Urothelium cell line (cell line): ENCODE measurements around the gene RNASE4.

Source experiments
- DNase-seq: peaks from one replicate; pipeline ENCODE4 v3.0.0; 2011; ENCODE audit warnings: low spot score, mixed read lengths
- FAIRE-seq: peaks from 2 replicates; lab custom pipeline; 2011; peaks lifted over from hg19 to GRCh38; lab: Jason Lieb, UNC

The RNASE4 gene

GRCh38 chr14:20671597-20672283 lies 12.6 kb upstream of the RNASE4 start:
- no peak for DNase-seq

DNA sequence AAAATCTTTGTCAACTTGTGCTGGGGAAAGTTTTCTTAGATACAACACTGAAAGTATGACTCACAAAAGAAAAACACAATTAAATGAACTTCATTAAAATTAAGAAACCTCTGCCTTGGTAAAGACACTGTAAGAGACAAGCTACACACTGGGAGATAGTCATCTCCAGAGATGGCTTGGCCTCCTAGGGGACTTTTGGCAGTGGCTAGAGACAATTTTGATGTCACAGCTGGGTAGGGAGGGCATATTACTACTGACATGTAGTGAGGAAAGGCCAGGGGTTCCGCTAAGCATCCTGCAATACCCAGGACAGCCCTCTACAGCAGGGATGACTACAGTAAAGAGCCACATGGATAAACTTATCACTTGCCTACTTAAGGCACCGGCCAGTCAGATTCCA lies 8.7 kb upstream of the RNASE4 start:
- FAIRE-seq (no peak), DNase-seq (no peak)

More at GRCh38 chr14:20671597-20672283, 12.6 kb upstream of the RNASE4 start:
- no peak for FAIRE-seq

- no peak for FAIRE-seq
Observed at GRCh38 chr14:20676072-20676471, 8.3 kb upstream of the RNASE4 start.

GRCh38 chr14:20679907-20680306 lies 4.5 kb upstream of the RNASE4 start:
- DNase-seq = peak; percentile 67
- FAIRE-seq = no peak

More at GRCh38 chr14:20676072-20676471, 8.3 kb upstream of the RNASE4 start:
- DNase-seq = no peak

GRCh38 chr14:20680363-20680762 lies 4.0 kb upstream of the RNASE4 start:
- DNase-seq (no peak), FAIRE-seq (no peak)

DNA sequence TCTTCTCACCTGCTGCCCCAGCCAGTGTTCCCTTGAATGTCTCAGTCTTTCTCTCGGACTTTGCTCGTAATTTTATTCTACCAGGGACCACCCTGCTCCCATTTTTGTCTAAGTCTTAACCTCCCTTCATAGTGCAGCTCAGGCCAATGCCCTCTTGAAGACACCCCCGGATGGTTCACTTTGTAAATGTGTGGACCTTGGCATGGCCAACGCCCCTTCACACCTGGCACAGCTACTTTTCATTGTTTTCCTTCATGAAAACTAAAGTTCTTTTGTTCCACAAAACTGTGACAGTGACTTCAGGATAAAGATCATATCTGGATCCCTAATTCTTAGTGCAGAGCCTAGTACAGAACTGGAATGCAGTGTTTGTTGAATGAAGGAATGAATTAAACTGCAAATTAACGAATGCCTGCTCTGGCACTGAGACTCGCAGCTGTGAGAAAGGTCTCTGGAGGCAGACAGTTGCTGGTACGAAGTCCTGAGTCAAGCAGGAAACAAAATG lies 3.5 kb upstream of the RNASE4 start:
- FAIRE-seq = no peak
- no peak for DNase-seq

DNA sequence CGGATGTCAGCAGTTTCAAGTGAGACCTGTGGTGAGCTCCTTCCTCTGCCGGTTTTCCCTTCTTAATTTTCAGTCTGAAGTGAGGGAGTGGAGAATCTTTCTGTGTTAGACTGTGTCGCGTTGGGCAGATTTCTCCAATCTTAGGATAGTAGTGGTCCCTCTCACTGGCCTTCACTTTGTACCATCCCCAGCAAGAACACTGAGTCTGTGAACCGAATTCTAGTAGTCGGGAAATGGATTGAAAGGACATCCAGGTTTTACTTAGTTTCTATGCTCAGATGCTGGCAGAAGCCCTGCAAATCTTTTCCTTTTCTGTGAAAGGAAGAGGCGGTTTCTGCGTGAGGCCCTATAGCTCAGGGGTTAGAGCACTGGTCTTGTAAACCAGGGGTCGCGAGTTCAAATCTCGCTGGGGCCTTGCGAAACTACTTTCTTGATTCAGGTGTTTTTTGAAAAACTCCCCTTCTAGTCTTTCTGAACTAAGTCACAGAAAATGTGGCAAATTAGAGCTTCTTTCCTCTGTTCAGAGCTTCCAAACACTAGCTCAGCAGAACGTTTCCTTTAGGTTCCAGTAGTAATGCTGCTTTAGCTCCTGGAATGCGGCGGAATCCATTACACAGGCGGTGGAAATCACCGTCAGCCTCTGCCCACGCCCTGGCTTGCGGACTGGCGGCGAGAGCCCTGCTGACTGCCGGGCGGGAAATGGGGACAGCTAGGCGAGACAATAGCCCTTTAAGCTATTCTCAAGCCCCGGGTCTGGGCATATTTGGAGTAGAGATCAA lies 2.8 kb upstream of the RNASE4 start:
- FAIRE-seq (no peak), DNase-seq (peak; percentile 75)

DNA sequence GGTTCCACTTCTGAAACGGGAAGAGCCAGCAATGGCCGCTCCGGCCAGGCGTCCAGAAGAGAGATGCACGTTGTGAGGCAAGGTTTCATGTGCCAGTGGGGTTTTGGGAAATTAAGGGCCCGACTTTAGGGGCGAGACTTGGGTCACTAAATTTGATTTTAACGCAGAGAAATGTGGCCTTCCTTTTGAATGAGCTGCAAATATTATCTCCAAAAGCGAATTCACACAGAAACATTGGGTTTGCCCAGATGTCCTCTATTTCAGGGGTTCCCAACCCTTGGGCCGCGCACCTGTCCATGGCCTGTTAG lies 2.3 kb upstream of the RNASE4 start:
- DNase-seq = no peak
- no peak for FAIRE-seq

DNA sequence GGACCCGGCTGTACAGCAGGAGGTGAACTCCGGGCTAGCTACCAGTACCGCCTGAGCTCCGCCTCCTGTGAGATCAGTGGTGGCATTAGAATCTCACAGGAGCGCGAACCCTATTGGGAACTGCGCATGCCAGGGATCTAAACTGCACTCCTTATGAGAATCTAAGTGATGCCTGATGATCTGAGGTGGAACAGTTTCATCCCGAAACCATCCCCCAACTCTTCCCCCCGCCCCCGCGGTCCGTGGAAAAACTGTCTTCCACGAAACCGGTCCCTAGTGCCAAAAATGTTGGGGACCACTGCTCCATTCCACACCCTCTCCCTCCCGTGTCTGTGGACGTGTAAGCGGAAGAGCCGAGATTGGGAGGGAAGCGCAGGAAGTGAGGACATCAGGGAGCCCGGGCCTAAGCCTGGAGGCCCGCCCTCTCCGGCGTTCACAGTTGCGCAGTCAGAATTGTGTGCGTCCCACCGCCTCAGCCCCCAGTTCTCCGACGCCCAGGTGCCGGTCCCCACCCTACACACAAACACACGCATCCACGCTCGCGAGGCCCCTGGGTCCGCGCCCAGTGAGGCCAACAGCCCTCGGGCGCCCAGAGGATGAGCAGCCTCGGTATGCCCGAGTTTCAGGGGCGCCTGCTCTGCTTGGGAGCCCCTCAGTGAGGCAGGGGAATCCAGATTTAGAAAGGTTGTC lies 1.8 kb upstream of the RNASE4 start:
- DNase-seq (peak; percentile 92), FAIRE-seq (peak; percentile 55)

- DNase-seq (peak; percentile 55), FAIRE-seq (peak; percentile 44)
Observed at GRCh38 chr14:20683125-20683890, 1.1 kb upstream of the RNASE4 start.

DNA sequence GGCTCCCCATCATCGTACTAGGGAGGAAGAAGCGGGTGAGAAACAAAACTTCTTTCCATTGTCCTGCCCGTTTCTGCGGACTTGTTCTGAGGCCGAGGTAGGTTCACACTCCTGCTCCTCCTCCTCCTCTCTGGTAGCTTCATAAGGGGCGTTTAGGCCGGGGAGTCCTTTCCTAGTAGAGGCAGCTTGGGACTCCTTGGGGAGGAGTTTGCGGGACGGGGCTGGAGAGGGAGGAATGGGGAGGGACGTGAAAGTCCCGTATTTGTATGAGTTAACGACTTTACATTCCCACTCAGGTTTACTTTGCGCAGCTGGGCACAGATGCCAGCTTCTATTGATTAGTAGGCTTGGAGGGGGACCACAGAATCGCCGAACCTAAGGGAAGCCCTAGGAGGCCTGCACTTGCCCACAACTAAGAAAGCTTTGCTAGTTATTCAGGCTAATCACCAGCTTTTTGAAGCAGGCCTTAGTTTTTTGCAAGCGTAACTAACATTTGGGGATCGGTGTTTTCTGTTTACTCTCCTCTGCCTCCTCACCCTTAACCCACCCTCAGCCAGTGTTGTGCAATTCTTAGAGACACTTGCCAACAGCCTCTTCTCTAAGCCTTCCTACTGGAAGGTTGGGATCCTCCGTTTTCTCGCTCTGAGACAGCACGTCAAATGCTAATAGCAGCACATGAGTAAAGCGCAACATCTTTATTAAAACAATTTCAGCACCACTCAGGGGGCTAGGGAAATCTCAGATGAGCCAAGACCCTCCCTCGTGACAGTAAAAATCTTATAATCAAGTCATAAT lies 499 bp downstream of the RNASE4 start:
- FAIRE-seq (no peak), DNase-seq (peak; percentile 51)

GRCh38 chr14:20686386-20687143 lies 2.2 kb downstream of the RNASE4 start:
- no peak for FAIRE-seq

DNA sequence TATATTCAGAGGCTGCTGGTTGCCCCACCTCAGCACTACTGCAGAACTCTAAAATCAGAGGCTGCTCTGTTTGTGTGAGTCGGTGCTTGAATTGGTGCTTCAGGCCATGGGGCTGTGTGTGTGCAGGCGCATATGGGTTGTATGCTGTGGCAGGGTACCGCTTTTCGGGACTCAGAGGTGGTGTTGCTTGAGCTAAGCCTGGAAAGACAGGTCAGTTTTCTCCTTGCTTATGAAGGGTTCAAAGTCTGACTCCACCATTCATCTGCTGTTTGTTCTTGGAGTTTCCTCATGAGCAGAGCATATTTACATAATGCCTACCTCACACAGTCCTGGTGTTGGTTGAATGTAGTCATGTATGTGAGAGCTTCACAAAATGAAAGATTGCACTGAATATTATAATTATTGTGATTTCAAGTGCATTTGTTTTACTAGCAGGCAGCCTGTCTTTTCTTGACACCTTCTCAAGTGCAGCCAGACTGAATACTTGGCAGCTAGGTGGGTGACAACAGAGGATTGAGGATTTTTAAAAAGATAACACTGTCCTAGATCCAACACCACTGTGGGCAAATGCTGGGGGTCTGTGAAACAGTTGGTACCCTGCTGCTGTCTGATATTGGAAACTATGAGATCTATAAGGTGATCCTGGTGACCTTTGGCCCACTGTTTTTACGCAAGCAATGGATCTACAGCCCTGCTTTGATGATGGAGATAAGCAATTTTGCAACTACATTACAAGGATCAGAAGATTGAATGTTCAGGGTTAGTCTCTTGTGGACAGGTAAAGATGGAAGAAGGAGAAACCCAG lies 3.2 kb downstream of the RNASE4 start:
- DNase-seq (no peak), FAIRE-seq (no peak)

More at GRCh38 chr14:20686386-20687143, 2.2 kb downstream of the RNASE4 start:
- no peak for DNase-seq

GRCh38 chr14:20688167-20688839 lies 3.9 kb downstream of the RNASE4 start, which contains the start of gene ANG:
TSS of gene ANG (plus strand) at chr14:20688764. CDS start at chr14:20693565, 4,801 bp downstream.
- DNase-seq = no peak

GRCh38 chr14:20690848-20691640 lies 6.7 kb downstream of the RNASE4 start:
- no peak for FAIRE-seq
- DNase-seq = peak; percentile 75

More at GRCh38 chr14:20688167-20688839, 3.9 kb downstream of the RNASE4 start, which contains the start of gene ANG:
- FAIRE-seq = no peak

DNA sequence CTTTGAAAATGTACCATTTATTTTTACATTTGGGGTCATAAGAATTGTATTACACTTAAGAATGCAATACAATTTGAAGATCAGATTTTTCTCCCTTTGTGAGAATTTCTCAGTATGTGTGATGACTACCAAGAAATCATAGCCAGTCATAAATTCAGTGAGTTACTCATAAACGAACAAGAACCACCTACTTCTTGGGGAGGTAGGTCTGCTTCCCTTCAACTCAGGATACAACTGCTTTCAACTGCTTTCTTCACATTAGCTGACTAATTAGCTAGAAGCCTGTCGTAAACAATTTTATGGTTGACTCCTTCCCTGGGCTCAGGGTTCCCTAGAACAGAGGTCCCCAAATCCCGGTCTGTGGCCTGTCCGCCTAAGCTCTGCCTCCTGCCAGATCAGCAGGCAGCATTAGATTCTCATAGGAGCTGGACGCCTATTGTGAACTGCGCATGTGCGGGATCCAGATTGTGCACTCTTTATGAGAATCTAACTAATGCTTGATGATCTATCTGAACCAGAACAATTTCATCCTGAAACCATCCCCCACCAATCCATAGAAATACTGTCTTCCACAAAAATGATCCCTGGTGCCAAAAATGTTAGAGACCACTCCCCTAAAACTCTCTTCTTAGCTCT lies 7.9 kb downstream of the RNASE4 start:
- DNase-seq (no peak), FAIRE-seq (no peak)
